Mucosa of rectum (tissue), 2 donors: ENCODE data around the gene XRRA1.
"Not testable (repeated sequence)": the region's sequence is repeated elsewhere in the genome, so short reads cannot be mapped to it uniquely, and the experiment has no call there.

Experiments used
- H3K27ac ChIP-seq, 2 donors: one replicate each; pipeline ENCODE4 v1.7.0; 2013; ENCODE audit warnings: inconsistent platforms in 2 of 2, low read depth in 2 of 2, low read length in 2 of 2
- H3K27me3 ChIP-seq, 2 donors: one replicate each; pipeline ENCODE4 v1.7.0; 2013; ENCODE audit warnings: low read length in 2 of 2; ENCODE audit not compliant: control insufficient read depth in 2 of 2, insufficient read depth in 2 of 2
- H3K36me3 ChIP-seq, 2 donors: one replicate each; pipeline ENCODE4 v1.7.0; 2013; ENCODE audit warnings: low read length in 2 of 2; ENCODE audit not compliant: control insufficient read depth in 2 of 2, insufficient read depth in 2 of 2
- H3K4me1 ChIP-seq, 2 donors: one replicate each; pipeline ENCODE4 v1.7.0; 2013; ENCODE audit warnings: low read length in 2 of 2, mild to moderate bottlenecking in 1 of 2; ENCODE audit not compliant: control insufficient read depth in 2 of 2, insufficient read depth in 2 of 2
- H3K4me3 ChIP-seq, 2 donors: one replicate each; pipeline ENCODE4 v1.7.0; 2013; ENCODE audit warnings: low read length in 2 of 2
- H3K9ac ChIP-seq, 2 donors: one replicate each; pipeline ENCODE4 v1.7.0; 2013; ENCODE audit warnings: low read length in 2 of 2, low read depth in 1 of 2, mild to moderate bottlenecking in 1 of 2
- H3K9me3 ChIP-seq, 2 donors: one replicate each; pipeline ENCODE4 v1.7.0; 2013; ENCODE audit warnings: low read length in 2 of 2; ENCODE audit not compliant: control insufficient read depth in 2 of 2
- donor health status: healthy.
- donor health status: Normal muscosa, but diverticular disease.

Gene XRRA1

DNA sequence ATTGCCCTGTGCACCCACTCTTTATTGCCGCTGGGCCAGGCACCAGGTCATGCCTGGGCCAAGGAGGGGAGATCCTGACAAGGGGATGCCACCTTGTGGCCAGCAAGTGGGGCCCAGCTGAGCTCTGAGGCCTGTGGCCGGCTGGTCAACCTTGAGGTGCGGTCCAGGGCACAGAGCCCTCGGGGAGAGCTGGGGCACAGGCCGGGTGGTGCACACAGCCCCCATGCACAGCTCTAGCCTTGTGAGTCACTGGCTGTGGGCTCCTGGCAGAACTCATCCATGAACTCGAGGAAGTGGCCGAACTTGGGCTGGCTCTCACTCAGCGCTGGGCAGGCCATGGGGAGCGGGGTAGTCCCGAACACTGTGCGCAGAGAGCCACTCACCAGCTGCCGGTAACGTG is 105.9 kb downstream of the XRRA1 start:
- no peaks in the 10 kb centered on the region for H3K27me3 ChIP-seq
- no peaks in the 10 kb centered on the region for H3K9me3 ChIP-seq
- no peaks in the 10 kb centered on the region for H3K4me1 ChIP-seq
- H3K9ac ChIP-seq = no peak overlapping the region
- H3K27ac ChIP-seq = no peak overlapping the region
- peaks cover 35 to 47% of the 10 kb centered on the region in 2 donors for H3K36me3 ChIP-seq
- H3K4me3 ChIP-seq = no peak overlapping the region

DNA sequence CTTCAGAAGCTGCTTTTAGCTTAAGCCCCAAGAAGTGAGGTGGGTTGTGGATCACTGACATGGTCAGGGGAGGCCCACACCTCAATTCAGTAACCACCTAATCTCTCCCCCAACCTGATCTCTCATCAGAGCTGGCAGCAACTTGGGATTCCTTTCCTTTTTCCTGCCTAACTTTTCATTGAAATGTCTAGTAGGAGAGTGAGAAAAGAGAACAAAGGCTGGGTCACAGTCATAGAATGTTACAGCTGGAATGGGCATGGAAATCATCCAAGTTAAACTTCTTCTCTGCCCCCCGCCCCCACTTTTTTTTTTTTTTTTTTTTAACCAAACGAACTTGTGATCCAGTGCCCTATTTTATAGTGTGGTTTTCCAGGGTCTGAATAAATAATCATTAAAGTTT is 108.4 kb downstream of the XRRA1 start:
- H3K27ac ChIP-seq = no peak overlapping the region
- H3K36me3 ChIP-seq = peaks cover 48 to 56% of the 10 kb centered on the region in 2 donors
- no peaks in the 10 kb centered on the region for H3K27me3 ChIP-seq
- no peak overlapping the region for H3K9ac ChIP-seq
- no peak overlapping the region for H3K4me3 ChIP-seq
- H3K4me1 ChIP-seq = no peaks in the 10 kb centered on the region
- H3K9me3 ChIP-seq = no peaks in the 10 kb centered on the region

DNA sequence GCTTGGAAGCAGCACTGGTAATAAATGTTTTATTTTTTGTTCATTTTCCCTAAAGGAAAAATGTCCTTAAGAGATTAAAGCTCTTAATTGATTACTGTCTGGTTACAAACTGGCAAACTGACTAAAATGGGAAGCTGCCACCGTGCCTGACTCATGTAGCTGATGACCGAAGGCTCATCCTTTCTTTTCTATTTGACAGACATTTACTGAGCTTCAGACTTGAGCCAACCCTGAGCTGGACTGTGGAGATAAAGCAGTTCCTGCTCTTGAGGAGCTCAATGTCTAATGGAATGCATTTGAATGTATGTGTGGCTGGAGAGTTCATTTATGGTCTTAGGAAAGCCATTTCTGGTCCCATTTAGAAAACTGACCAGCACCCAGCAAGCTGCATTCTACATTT is 108.9 kb downstream of the XRRA1 start:
- no peaks in the 10 kb centered on the region for H3K9me3 ChIP-seq
- no peaks in the 10 kb centered on the region for H3K4me1 ChIP-seq
- no peaks in the 10 kb centered on the region for H3K27me3 ChIP-seq
- H3K4me3 ChIP-seq = no peak overlapping the region
- no peak overlapping the region for H3K9ac ChIP-seq
- no peak overlapping the region for H3K27ac ChIP-seq
- peaks cover 51 to 60% of the 10 kb centered on the region in 2 donors for H3K36me3 ChIP-seq

DNA sequence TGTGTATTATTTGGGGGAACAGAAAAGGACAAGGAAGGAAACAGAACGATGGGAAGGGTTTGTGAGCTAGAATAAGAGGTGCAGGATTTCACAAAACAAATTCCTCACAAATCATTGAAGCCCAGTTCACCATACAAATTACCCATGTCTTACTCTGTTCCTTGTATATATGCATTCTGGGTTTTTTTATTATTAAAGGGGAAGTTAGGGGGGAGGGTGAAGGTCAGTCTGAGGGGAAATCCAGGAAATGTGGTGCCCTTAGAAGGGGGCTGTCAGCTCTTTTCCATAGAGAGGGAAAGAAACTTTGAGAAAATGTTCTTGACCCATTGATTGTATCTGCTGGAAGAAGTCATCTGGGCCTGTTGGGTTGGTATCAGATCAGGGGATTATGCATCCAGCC is 109.4 kb downstream of the XRRA1 start:
- no peaks in the 10 kb centered on the region for H3K9me3 ChIP-seq
- no peaks in the 10 kb centered on the region for H3K27me3 ChIP-seq
- H3K4me3 ChIP-seq = no peak overlapping the region
- H3K27ac ChIP-seq = no peak overlapping the region
- peaks cover 54 to 55% of the 10 kb centered on the region in 2 donors for H3K36me3 ChIP-seq
- no peaks in the 10 kb centered on the region for H3K4me1 ChIP-seq
- H3K9ac ChIP-seq = no peak overlapping the region

DNA sequence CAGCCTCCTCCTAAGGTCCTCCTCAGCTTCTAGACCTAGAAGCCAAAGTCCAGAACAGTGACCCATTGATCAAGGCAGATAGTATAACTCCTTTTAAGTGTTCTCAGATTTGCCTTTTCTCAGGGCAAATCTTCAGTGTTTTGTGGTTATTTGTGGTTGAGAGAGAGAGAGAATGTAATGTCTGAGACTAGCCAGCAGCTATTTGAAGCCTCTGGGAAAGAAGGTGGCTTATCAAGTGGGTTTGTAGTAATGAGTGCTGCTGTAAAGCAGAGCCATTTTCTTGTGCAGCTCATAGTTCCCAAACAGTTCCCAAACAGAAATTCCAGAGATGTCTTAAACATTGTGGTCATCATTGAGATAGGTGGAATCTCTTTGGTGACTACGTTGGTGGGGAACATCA is 110.7 kb downstream of the XRRA1 start:
- Histone ChIP-seq H3K4me3 (no peak overlapping the region), H3K27me3 (no peaks in the 10 kb centered on the region), H3K36me3 (peaks cover 45% of the 10 kb centered on the region in 2 donors), H3K9me3 (no peaks in the 10 kb centered on the region), H3K27ac (no peak overlapping the region), H3K9ac (no peak overlapping the region), H3K4me1 (no peaks in the 10 kb centered on the region)

DNA sequence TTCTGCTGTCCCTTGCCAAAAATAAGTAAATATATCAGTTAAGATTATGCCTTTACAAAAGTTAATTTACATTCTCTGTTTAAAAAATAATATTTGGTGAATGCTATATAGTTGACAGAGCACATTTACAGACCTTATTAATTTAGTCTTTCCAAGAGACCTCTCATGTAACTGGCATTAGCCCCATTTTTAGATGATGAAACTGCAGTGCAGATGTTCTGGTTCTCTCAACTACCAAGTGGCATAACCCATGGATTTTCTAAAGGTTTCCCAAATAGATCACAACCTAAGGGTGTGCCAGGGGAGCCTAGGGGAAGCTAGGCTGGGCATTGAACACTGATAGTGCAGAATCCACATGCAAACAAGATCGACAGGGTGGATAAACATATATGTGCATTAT is 111.7 kb downstream of the XRRA1 start:
- H3K9ac ChIP-seq = no peak overlapping the region
- no peak overlapping the region for H3K27ac ChIP-seq
- no peaks in the 10 kb centered on the region for H3K4me1 ChIP-seq
- H3K27me3 ChIP-seq = no peaks in the 10 kb centered on the region
- H3K36me3 ChIP-seq = peaks cover 35 to 40% of the 10 kb centered on the region in 2 donors
- no peaks in the 10 kb centered on the region for H3K9me3 ChIP-seq
- H3K4me3 ChIP-seq = no peak overlapping the region

DNA sequence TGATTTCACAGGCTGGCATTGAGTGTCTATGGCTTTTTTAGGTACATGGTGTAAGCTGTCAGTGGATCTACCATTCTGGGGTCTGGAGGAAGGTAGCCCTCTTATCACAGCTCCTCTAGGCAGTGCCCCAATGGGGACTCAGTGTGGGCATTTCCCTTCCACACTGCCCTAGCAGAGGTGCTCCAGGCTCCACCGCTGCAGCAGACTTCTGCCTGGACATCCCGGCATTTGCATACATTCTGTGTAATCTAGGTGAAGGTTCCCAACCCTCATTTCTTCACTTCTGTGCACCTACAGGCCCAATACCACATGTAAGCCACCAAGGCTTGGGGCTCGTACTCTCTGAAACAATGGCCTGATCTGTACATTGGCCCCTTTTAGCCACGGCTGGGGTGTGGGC is 122.0 kb downstream of the XRRA1 start:
- Histone ChIP-seq H3K9ac (no peak overlapping the region), H3K36me3 (peaks cover 14 to 21% of the 10 kb centered on the region in 2 donors)

DNA sequence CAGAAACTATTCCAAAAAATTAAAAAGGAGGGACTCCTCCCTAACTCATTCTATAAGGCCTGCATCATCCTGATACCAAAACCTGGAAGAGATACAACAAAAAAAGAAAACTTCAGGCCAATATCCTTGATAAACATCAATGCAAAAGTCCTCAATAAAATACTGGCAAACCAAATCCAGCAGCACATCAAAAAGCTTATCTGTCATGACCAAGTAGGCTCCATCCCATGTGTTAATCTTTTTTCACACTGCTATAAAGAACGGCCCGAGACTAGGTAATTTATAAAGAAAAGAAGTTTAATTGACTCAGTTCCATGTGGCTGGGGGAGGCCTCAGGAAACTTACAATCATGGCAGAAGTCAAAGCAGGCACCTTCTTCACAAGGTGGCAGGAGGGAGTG is 123.3 kb downstream of the XRRA1 start:
- not testable (repeated sequence) for H3K9ac ChIP-seq, H3K4me1 ChIP-seq, H3K4me3 ChIP-seq, H3K27ac ChIP-seq, H3K27me3 ChIP-seq, H3K9me3 ChIP-seq
- peaks cover 11 to 23% of the 10 kb centered on the region in 2 donors for H3K36me3 ChIP-seq

More for the DNA sequence above, 122.0 kb downstream of the XRRA1 start:
- Histone ChIP-seq H3K27me3 (no peaks in the 10 kb centered on the region), H3K27ac (no peak overlapping the region), H3K4me1 (peaks cover 0 to 5% of the 10 kb centered on the region in 2 donors), H3K9me3 (peaks cover 5 to 7% of the 10 kb centered on the region in 2 donors), H3K4me3 (no peak overlapping the region)

DNA sequence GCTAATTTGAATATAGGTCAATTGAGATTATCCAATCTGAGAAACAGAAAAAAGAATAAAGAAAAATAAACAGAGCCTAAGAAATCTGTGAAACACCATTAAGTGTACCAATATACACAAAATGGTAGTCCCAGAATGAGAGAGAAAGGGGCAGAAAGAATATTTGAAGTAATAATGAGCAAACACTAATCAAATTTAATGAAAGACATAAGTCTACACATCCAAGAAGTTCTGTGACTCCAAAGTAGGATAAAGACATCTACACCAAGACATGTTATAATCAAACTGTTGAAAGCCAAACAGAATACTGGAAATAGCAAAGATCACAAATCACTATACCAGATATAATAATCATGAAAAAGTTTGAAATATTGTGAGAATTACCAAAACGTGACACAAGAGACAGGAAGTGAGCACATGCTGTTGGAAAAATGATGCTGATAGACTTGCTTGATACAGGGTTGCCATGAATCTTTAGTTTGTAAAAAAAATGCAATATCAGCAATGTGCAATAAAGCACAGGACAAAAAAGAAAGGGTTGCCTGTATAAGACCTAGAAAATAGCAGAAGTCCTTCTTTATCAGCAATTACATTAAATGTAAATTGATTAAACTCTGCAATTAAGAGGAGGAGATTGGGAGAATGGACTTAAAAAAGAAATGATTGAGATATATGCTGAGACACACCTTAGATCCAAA is 124.5 kb downstream of the XRRA1 start:
- Histone ChIP-seq H3K27ac (no peak overlapping the region), H3K9ac (no peak overlapping the region), H3K9me3 (peaks cover 5 to 7% of the 10 kb centered on the region in 2 donors), H3K4me3 (no peak overlapping the region), H3K36me3 (peaks cover 19 to 32% of the 10 kb centered on the region in 2 donors), H3K27me3 (no peaks in the 10 kb centered on the region), H3K4me1 (peaks cover 0 to 6% of the 10 kb centered on the region in 2 donors)

DNA sequence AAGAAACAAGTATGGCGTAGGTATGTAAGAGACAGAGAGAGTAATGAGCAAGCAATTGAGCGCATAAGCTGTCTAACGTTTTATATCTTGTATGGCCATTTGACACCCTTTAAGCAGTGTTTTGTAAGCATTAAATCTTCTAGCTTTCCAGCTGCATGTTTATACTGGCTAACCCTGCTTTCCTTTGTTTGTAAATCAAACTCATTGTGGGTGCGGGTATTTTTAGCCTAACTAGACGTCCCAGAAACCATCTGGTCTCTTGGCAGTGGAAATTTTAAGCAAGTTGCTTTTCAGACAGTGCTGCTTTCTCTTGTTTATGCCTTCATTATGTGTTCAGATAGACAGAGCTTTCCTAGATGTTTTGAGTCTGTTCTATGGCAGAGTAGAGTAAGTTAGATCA is 126.7 kb downstream of the XRRA1 start:
- peaks cover 26 to 46% of the 10 kb centered on the region in 2 donors for H3K36me3 ChIP-seq
- H3K27ac ChIP-seq = peak overlapping the region in 1 of 2 donors; percentile 35
- no peak overlapping the region for H3K9ac ChIP-seq
- peaks cover 5 to 6% of the 10 kb centered on the region in 2 donors for H3K9me3 ChIP-seq
- no peaks in the 10 kb centered on the region for H3K27me3 ChIP-seq
- no peak overlapping the region for H3K4me3 ChIP-seq
- peaks cover 0 to 8% of the 10 kb centered on the region in 2 donors for H3K4me1 ChIP-seq
